DND-41 (cell line): ENCODE data around the gene PDLIM5.

Experiments used
- ATAC-seq: fragments of 200-7000 bp; cut with Tn5 transposase; 3 replicates; pipeline ENCODE4 v1.9.1; 2021; ENCODE audit warnings: low read depth; ENCODE audit not compliant: insufficient read depth
- DNase-seq: peaks from one replicate; pipeline ENCODE4 v3.0.0-alpha.2; 2020
- H2AFZ ChIP-seq: 2 replicates; pipeline ENCODE4 v1.6.0; 2012; ENCODE audit warnings: low read depth, low read length
- H3K27ac ChIP-seq: 2 replicates; pipeline ENCODE4 v1.5.1; 2012; ENCODE audit warnings: low read length, inconsistent platforms
- H3K27me3 ChIP-seq: fragments of 200-600 bp; sonication (generic); 2 replicates; pipeline ENCODE4 v1.6.0; 2012; ENCODE audit warnings: low read length, mild to moderate bottlenecking, inconsistent platforms; ENCODE audit not compliant: insufficient read depth, poor library complexity
- H3K36me3 ChIP-seq: 2 replicates; pipeline ENCODE4 v1.5.1; 2012; ENCODE audit warnings: low read length, inconsistent platforms; ENCODE audit not compliant: insufficient read depth
- H3K4me1 ChIP-seq: 2 replicates; pipeline ENCODE4 v1.5.1; 2012; ENCODE audit warnings: mild to moderate bottlenecking, low read length; ENCODE audit not compliant: insufficient read depth
- H3K4me2 ChIP-seq: 2 replicates; pipeline ENCODE4 v1.6.0; 2012; ENCODE audit warnings: mild to moderate bottlenecking, moderate library complexity, low read length, inconsistent platforms; ENCODE audit not compliant: insufficient read depth
- H3K4me3 ChIP-seq, 2 experiments: fragments of 200-600 bp in 1 of 2; shearing (Covaris generic) in 1 of 2; 2 replicates each; pipeline ENCODE4 v1.5.1; 2012 to 2016; ENCODE audit warnings: inconsistent platforms in 2 of 2, low read length in 2 of 2, mild to moderate bottlenecking in 2 of 2, low read depth in 1 of 2, moderate library complexity in 1 of 2
- H3K79me2 ChIP-seq: 2 replicates; pipeline ENCODE4 v1.6.0; 2012; ENCODE audit warnings: low read length, inconsistent platforms; ENCODE audit not compliant: insufficient read depth
- H3K9ac ChIP-seq: 2 replicates; pipeline ENCODE4 v1.6.0; 2012; ENCODE audit warnings: low read depth, mild to moderate bottlenecking, inconsistent platforms, low read length, moderate library complexity
- H3K9me3 ChIP-seq: 2 replicates; pipeline ENCODE4 v1.5.1; 2012; ENCODE audit warnings: low read length, moderate library complexity, mild to moderate bottlenecking, inconsistent platforms; ENCODE audit not compliant: insufficient read depth, severe bottlenecking
- H4K20me1 ChIP-seq: 2 replicates; pipeline ENCODE4 v1.6.0; 2012; ENCODE audit warnings: low read length; ENCODE audit not compliant: insufficient read depth
- CTCF ChIP-seq: IDR thresholded peaks from 2 replicates; pipeline ENCODE4 v1.5.1; 2012; ENCODE audit warnings: borderline replicate concordance, low read length, moderate library complexity, mild to moderate bottlenecking; ENCODE audit not compliant: poor library complexity, severe bottlenecking; ENCODE audit errors: extremely low read depth
- EZH2 ChIP-seq: IDR thresholded peaks from 3 replicates; pipeline ENCODE4 v1.6.1; 2012; ENCODE audit warnings: borderline replicate concordance, low read depth, mild to moderate bottlenecking, moderate library complexity, low read length, inconsistent platforms; ENCODE audit not compliant: severe bottlenecking

Gene PDLIM5

GRCh38 chr4:94495408-94495807, 43.7 kb downstream of the PDLIM5 start:
- Histone ChIP-seq H4K20me1 (no peaks in the 10 kb centered on the region), H2AFZ (no peak overlapping the region), H3K9me3 (no peaks in the 10 kb centered on the region), H3K9ac (no peak overlapping the region), H3K4me1 (no peaks in the 10 kb centered on the region), H3K36me3 (no peaks in the 10 kb centered on the region), H3K27ac (no peak overlapping the region), H3K4me3 (no peak overlapping the region), H3K4me2 (no peak overlapping the region), H3K79me2 (no peaks in the 10 kb centered on the region), H3K27me3 (no peaks in the 10 kb centered on the region)
- TF ChIP-seq CTCF: no peak
- no peak for TF ChIP-seq EZH2
- ATAC-seq (no peak), DNase-seq (no peak)

DNA sequence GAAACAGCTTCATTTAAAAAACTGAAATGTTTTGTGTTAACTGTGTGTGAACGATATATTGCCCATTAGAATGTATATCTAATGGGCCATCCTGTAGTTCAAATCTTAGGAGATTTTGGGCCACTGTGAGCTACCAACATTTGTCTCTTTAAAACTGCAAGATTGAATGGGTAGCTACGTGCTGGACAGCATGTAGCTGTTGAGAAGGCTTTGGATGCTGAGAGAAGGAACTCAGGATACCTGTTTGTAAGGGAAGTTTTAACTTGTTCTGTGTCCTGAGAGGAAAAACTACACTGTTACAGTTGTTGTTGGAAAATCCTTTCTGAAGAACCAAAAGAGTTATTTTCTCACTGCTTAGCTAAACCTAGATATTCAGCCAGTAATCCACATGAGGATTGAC, 45.9 kb downstream of the PDLIM5 start:
- no peak overlapping the region for H3K27ac ChIP-seq
- H3K9ac ChIP-seq: no peak overlapping the region
- no peaks in the 10 kb centered on the region for H3K4me1 ChIP-seq
- no peak overlapping the region for H3K4me3 ChIP-seq
- TF ChIP-seq EZH2: no peak
- TF ChIP-seq CTCF: no peak
- H3K4me2 ChIP-seq: no peak overlapping the region
- H3K9me3 ChIP-seq: no peaks in the 10 kb centered on the region
- H3K27me3 ChIP-seq: no peaks in the 10 kb centered on the region
- H4K20me1 ChIP-seq: no peaks in the 10 kb centered on the region
- no peaks in the 10 kb centered on the region for H3K79me2 ChIP-seq
- no peaks in the 10 kb centered on the region for H3K36me3 ChIP-seq
- ATAC-seq: no peak
- H2AFZ ChIP-seq: no peak overlapping the region
- no peak for DNase-seq

GRCh38 chr4:94498502-94498901, 46.8 kb downstream of the PDLIM5 start:
- no peak for TF ChIP-seq CTCF
- no peak for TF ChIP-seq EZH2
- H3K79me2 ChIP-seq: no peaks in the 10 kb centered on the region
- H3K4me1 ChIP-seq: no peaks in the 10 kb centered on the region
- H4K20me1 ChIP-seq: no peaks in the 10 kb centered on the region
- H3K4me2 ChIP-seq: no peak overlapping the region
- H3K27me3 ChIP-seq: no peaks in the 10 kb centered on the region
- H3K36me3 ChIP-seq: no peaks in the 10 kb centered on the region
- no peak overlapping the region for H2AFZ ChIP-seq
- H3K9ac ChIP-seq: no peak overlapping the region
- H3K27ac ChIP-seq: no peak overlapping the region
- no peak for ATAC-seq
- H3K9me3 ChIP-seq: no peaks in the 10 kb centered on the region
- H3K4me3 ChIP-seq: no peak overlapping the region
- DNase-seq: no peak

- Histone ChIP-seq H4K20me1 (no peaks in the 10 kb centered on the region), H3K27ac (no peak overlapping the region), H3K4me2 (no peak overlapping the region), H3K79me2 (no peaks in the 10 kb centered on the region), H3K9ac (no peak overlapping the region), H3K27me3 (no peaks in the 10 kb centered on the region), H3K4me1 (no peaks in the 10 kb centered on the region), H3K4me3 (no peak overlapping the region), H3K9me3 (no peaks in the 10 kb centered on the region), H2AFZ (no peak overlapping the region), H3K36me3 (no peaks in the 10 kb centered on the region)
- DNase-seq (no peak), ATAC-seq (no peak)
- TF ChIP-seq EZH2: no peak
- TF ChIP-seq CTCF: no peak
These were observed 48.9 kb downstream of the PDLIM5 start for GRCh38 chr4:94500685-94501084.
